ENCODE data around the gene DENND2D. TPM values are rescaled to one million over a fixed set of nuclear protein-coding genes. Genes with fewer than 3 reads are reported as not detected.

DENND2D gene
- polyA plus RNA-seq, 3 donors from 2014 or later = 145 to 474 (median 264) TPM

GRCh38 chr1:111142356-111142975, 58.0 kb downstream of the DENND2D start:
- no peak overlapping the region for H3K4me3 Mint-ChIP-seq
- H3K4me1 Mint-ChIP-seq = peaks cover 41 to 77% of the 10 kb centered on the region in 2 donors
- H3K36me3 Mint-ChIP-seq = peaks cover 0 to 10% (median 0%) of the 10 kb centered on the region in 3 donors
- H3K27me3 Mint-ChIP-seq (ENCODE audit: low read depth in 3 of 3) = peaks cover 5 to 10% (median 8%) of the 10 kb centered on the region in 3 donors
- no peaks in the 10 kb centered on the region for H3K9me3 Mint-ChIP-seq
- peak overlapping the region in 2 of 6 donors; percentile 4 to 41 for H3K27ac Mint-ChIP-seq
- DNase-seq = no peak

- DNase-seq = no peak
- peaks cover 40 to 72% of the 10 kb centered on the region in 2 donors for H3K4me1 Mint-ChIP-seq
- peaks cover 0 to 10% (median 0%) of the 10 kb centered on the region in 3 donors for H3K36me3 Mint-ChIP-seq
- H3K27ac Mint-ChIP-seq = peak overlapping the region; percentile 6 to 99 (median 92)
- H3K27me3 Mint-ChIP-seq (ENCODE audit: low read depth in 3 of 3) = peaks cover 5 to 10% (median 8%) of the 10 kb centered on the region in 3 donors
- no peaks in the 10 kb centered on the region for H3K9me3 Mint-ChIP-seq
- peak overlapping the region; percentile 98 to 100 (median 99) for H3K4me3 Mint-ChIP-seq
Observed at GRCh38 chr1:111141245-111142220, 58.9 kb downstream of the DENND2D start.

DNA sequence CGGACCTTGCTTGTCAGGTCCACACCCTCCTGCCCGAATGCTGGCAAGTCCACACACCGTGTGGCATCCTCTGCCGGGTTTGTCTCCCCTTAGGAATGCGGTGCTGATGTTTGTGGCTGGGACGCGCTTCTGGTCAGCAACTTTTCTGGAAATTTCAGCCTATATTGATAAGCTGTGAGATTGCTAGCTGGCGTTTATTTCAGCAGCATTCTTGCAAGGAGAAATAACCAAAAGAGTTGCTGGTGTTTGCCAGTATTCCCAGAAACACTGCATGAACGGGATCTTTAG, 59.8 kb downstream of the DENND2D start:
- H3K9me3 Mint-ChIP-seq = no peaks in the 10 kb centered on the region
- no peak for DNase-seq
- peaks cover 34 to 64% of the 10 kb centered on the region in 2 donors for H3K4me1 Mint-ChIP-seq
- H3K27me3 Mint-ChIP-seq (ENCODE audit: low read depth in 3 of 3) = peaks cover 5 to 10% (median 8%) of the 10 kb centered on the region in 3 donors
- H3K4me3 Mint-ChIP-seq = peak overlapping the region; percentile 98 to 100 (median 99)
- peaks cover 0 to 10% (median under 1%) of the 10 kb centered on the region in 3 donors for H3K36me3 Mint-ChIP-seq
- H3K27ac Mint-ChIP-seq = peak overlapping the region; percentile 83 to 99 (median 98)

DNA sequence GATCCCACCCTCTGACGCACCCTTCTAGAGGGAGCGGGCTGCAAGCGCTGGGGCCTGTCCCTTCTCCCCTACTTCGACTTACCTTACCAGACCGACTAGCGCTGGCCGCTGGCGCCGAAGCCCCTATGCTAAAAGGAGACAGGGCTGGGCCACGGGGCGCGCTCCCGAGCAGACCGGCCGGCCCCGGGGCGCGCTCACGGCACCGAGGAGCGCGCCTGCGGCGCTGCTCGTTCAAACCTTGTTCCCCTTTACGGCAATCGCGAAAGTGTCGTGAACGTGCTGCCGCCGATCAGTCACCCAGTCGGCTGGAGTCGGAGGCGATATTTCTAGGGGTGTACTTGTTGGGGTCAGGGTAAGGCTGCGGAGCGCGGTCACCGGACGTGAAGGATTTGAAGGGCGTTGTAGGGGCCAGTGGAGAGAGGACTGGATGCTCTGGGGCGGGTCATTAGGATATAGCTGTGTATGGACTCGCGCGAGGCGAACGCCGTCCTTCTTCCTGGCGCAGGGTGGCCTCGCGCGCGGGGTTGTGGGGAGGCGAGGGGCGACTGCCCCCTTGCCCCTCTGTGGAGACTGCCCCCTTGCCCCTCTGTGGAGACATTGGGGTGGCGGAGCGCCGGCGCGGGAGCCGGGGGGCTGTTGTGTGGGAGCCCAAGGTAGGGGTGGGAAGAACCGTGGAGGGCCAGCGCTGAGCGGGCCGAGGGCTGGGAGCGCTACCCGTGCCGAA, 60.3 kb downstream of the DENND2D start, which contains the start of the genes CEPT1 and DRAM2:
CEPT1 (plus strand) TSS at position 268 of the 724 bp plus-strand sequence. CDS start 7,492 bp downstream, outside the sequence.
DRAM2 (minus strand) TSS at position 138 of the 724 bp plus-strand sequence. CDS start 8,539 bp downstream, outside the sequence.
- Mint-ChIP-seq H3K27ac (peak within 1 kb of the TSS; percentile 85 to 99 (median 98)), H3K4me3 (peak within 1 kb of the TSS; percentile 98 to 100 (median 99)), H3K36me3 (peaks cover 0 to 12% (median 6%) of the 10 kb centered on the region in 3 donors), H3K9me3 (no peaks in the 10 kb centered on the region), H3K27me3 (ENCODE audit: low read depth in 3 of 3) (peaks cover 5 to 10% (median 8%) of the 10 kb centered on the region in 3 donors), H3K4me1 (peaks cover 34 to 64% of the 10 kb centered on the region in 2 donors)
- peak; percentile 91 to 92 (median 92) for DNase-seq

GRCh38 chr1:111139324-111139955, 61.0 kb downstream of the DENND2D start:
- Mint-ChIP-seq H3K9me3 (no peaks in the 10 kb centered on the region), H3K27ac (peak overlapping the region; percentile 85 to 99 (median 98)), H3K27me3 (ENCODE audit: low read depth in 3 of 3) (peaks cover 5 to 10% (median 8%) of the 10 kb centered on the region in 3 donors), H3K36me3 (peaks cover 0 to 12% (median 7%) of the 10 kb centered on the region in 3 donors), H3K4me1 (peaks cover 34 to 63% of the 10 kb centered on the region in 2 donors), H3K4me3 (peak overlapping the region; percentile 98 to 100 (median 99))
- DNase-seq = no peak

Other genes starting within 250 kb of the DENND2D start
- 10 to 100 TPM; 20.6 to 37.2 (median 22.0) TPM for gene LRIF1, start 236.7 kb downstream of the DENND2D start, polyA plus RNA-seq
- 10 to 100 TPM; 61.8 to 88.2 (median 80.4) TPM for gene DRAM2, start 60.6 kb downstream of the DENND2D start, polyA plus RNA-seq
- 10 to 100 TPM; 14.7 to 20.9 (median 19.2) TPM for gene CEPT1, start 60.4 kb downstream of the DENND2D start, polyA plus RNA-seq
- 10 to 100 TPM; 36.2 to 57.1 (median 42.8) TPM for gene CHI3L2, start 27.1 kb upstream of the DENND2D start, polyA plus RNA-seq
- gene CHIA, start 90.2 kb upstream of the DENND2D start, polyA plus RNA-seq = not detected
- not detected for gene OVGP1, start 227.1 kb upstream of the DENND2D start, polyA plus RNA-seq
- gene WDR77, start 248.6 kb upstream of the DENND2D start, polyA plus RNA-seq = 10 to 100 TPM; 33.6 to 37.9 (median 36.3) TPM
- gene ATP5PB, start 248.8 kb upstream of the DENND2D start, polyA plus RNA-seq = 100 to 1,000 TPM; 495 to 624 (median 521) TPM